ENCODE measurements around the gene PTPN13.

Gene PTPN13

DNA sequence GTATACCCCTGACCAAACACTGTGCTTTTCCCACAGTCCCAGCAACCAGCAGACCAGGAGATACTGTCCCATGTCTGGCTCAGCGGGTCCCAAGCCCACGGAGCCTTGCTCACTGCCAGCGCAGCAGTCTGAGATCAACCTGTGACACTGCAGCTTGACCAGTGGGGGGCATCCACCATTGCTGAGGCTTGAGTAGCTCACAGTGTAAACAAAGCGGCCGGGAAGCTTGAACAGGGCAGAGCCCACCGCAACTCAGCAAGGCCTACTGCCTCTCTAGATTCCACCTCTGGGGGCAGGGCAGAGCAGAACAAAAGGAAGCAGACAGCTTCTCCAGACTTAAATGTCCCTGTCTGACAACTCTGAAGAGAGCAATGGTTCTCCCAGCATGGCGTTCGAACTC lies 197.0 kb downstream of the PTPN13 start:
- no peaks in the 10 kb centered on the region for H3K27me3 Mint-ChIP-seq
- DNase-seq = no peak
- peaks cover 1 to 12% of the 10 kb centered on the region in 2 donors for H3K9me3 Mint-ChIP-seq
- no peak overlapping the region for H3K27ac Mint-ChIP-seq
- ATAC-seq (replicated peaks) = no peak
- H3K4me1 Mint-ChIP-seq (ENCODE audit: low read depth in 2 of 2) = no peaks in the 10 kb centered on the region
- no peak overlapping the region for H3K4me3 Mint-ChIP-seq
- peaks cover 9% of the 10 kb centered on the region for H3K36me3 Mint-ChIP-seq (ENCODE audit: insufficient read depth)

GRCh38 chr4:86809809-86810208 lies 215.7 kb downstream of the PTPN13 start:
- no peaks in the 10 kb centered on the region for H3K27me3 Mint-ChIP-seq
- peaks cover 27% of the 10 kb centered on the region for H3K36me3 Mint-ChIP-seq (ENCODE audit: insufficient read depth)
- H3K27ac Mint-ChIP-seq = no peak overlapping the region
- H3K4me1 Mint-ChIP-seq (ENCODE audit: low read depth in 2 of 2) = no peaks in the 10 kb centered on the region
- ATAC-seq (replicated peaks) (no peak), DNase-seq (no peak)
- no peak overlapping the region for H3K4me3 Mint-ChIP-seq
- no peaks in the 10 kb centered on the region for H3K9me3 Mint-ChIP-seq

DNA sequence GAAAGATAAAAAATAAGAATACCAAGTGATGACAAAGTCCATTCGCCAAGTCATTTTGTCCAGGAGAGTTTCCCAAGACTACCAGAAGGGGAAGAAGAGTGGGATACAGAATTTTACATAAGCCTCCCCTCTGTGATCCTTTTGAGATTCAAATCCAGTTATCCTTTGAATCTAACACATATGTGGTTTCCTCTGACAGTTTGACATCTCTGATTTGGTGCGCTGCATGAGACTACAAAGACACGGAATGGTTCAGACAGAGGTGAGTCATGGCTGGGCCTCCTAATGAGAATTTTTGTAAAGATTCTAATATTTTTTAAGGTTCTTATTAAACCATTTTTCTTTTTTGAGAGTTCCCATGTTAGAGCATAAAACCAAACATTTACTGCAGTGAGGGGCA lies 216.7 kb downstream of the PTPN13 start:
- peaks cover 25% of the 10 kb centered on the region for H3K36me3 Mint-ChIP-seq (ENCODE audit: insufficient read depth)
- no peaks in the 10 kb centered on the region for H3K4me1 Mint-ChIP-seq (ENCODE audit: low read depth in 2 of 2)
- DNase-seq (no peak), ATAC-seq (replicated peaks) (no peak)
- no peak overlapping the region for H3K27ac Mint-ChIP-seq
- H3K9me3 Mint-ChIP-seq = no peaks in the 10 kb centered on the region
- H3K4me3 Mint-ChIP-seq = no peak overlapping the region
- H3K27me3 Mint-ChIP-seq = no peaks in the 10 kb centered on the region

GRCh38 chr4:86815653-86816052 lies 221.5 kb downstream of the PTPN13 start:
- peaks cover 18% of the 10 kb centered on the region for H3K36me3 Mint-ChIP-seq (ENCODE audit: insufficient read depth)
- H3K27me3 Mint-ChIP-seq = no peaks in the 10 kb centered on the region
- DNase-seq (no peak), ATAC-seq (replicated peaks) (no peak)
- H3K4me3 Mint-ChIP-seq = no peak overlapping the region
- H3K9me3 Mint-ChIP-seq = peaks cover 0 to 3% of the 10 kb centered on the region in 2 donors
- no peak overlapping the region for H3K27ac Mint-ChIP-seq
- no peaks in the 10 kb centered on the region for H3K4me1 Mint-ChIP-seq (ENCODE audit: low read depth in 2 of 2)

DNA sequence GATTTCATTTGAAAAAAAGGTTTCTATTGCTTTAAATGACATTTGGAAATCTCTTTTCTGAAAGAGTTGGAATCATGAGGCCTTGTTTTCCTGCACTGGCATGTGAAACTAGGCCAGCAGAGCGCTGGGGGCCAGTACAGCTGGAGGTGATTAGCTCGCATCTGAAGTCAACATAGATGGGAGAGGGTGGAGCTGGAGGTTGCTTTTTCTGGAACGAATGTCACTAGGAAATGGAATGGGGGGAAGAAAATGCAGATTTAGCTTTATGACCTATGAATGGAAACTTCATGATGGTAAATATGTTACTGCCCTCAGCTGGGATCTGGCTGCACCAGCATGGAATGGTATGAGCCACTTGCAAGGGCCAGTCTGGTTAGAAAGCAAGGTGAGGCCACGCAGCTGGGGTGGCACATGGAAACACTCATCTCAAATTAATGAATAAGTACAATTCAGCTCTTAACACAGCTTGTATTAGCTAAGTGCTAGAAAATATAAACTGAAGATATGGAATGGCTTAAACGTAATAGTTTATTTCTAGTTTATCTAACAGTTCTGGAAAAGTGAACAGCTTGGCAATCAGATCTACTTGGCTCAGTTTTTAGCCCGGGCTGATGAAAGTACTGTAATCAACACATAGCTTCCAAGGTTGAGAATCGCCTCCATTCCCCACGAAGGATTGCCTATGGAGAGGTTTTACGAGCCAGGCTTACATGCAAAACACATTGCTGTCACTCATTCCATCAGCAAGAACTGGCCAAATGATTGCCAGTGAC lies 222.6 kb downstream of the PTPN13 start:
- H3K27ac Mint-ChIP-seq = no peak overlapping the region
- ATAC-seq (replicated peaks) = no peak
- H3K4me1 Mint-ChIP-seq (ENCODE audit: low read depth in 2 of 2) = no peaks in the 10 kb centered on the region
- peaks cover 16% of the 10 kb centered on the region for H3K36me3 Mint-ChIP-seq (ENCODE audit: insufficient read depth)
- peaks cover 0 to 3% of the 10 kb centered on the region in 2 donors for H3K9me3 Mint-ChIP-seq
- no peak overlapping the region for H3K4me3 Mint-ChIP-seq
- no peak for DNase-seq
- no peaks in the 10 kb centered on the region for H3K27me3 Mint-ChIP-seq

DNA sequence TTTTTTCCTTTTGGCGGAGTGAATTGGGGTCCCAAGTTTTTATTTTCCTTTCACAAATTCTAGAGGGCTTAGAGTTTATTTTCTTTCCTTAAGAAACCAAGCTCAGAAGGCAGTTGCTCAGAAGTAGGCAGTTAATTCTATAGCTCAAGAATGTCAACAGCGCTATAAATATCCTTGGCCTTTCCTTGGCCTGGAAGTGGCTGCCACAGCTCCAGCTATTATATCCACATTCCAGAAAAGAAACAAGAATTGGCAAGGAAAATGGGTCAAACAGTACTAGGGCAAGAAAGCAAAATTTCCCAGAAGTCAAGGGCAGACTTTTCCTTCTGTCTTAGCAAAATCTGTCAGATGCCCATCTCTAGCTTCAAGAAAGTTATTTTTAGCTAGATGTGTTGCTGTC lies 224.1 kb downstream of the PTPN13 start:
- DNase-seq (no peak), ATAC-seq (replicated peaks) (no peak)
- Mint-ChIP-seq H3K36me3 (ENCODE audit: insufficient read depth) (peaks cover 10% of the 10 kb centered on the region), H3K27ac (no peak overlapping the region), H3K9me3 (peaks cover 0 to 3% of the 10 kb centered on the region in 2 donors), H3K4me3 (no peak overlapping the region), H3K27me3 (no peaks in the 10 kb centered on the region), H3K4me1 (ENCODE audit: low read depth in 2 of 2) (no peaks in the 10 kb centered on the region)

GRCh38 chr4:86818841-86819240 lies 224.7 kb downstream of the PTPN13 start:
- H3K27ac Mint-ChIP-seq = no peak overlapping the region
- no peaks in the 10 kb centered on the region for H3K27me3 Mint-ChIP-seq
- H3K9me3 Mint-ChIP-seq = peaks cover 0 to 3% of the 10 kb centered on the region in 2 donors
- H3K36me3 Mint-ChIP-seq (ENCODE audit: insufficient read depth) = peaks cover 4% of the 10 kb centered on the region
- no peak for DNase-seq
- no peak overlapping the region for H3K4me3 Mint-ChIP-seq
- H3K4me1 Mint-ChIP-seq (ENCODE audit: low read depth in 2 of 2) = no peaks in the 10 kb centered on the region
- ATAC-seq (replicated peaks) = no peak

GRCh38 chr4:86819561-86819960 lies 225.4 kb downstream of the PTPN13 start:
- H3K27me3 Mint-ChIP-seq = no peaks in the 10 kb centered on the region
- ATAC-seq (replicated peaks) (no peak), DNase-seq (no peak)
- H3K27ac Mint-ChIP-seq = no peak overlapping the region
- H3K4me3 Mint-ChIP-seq = no peak overlapping the region
- no peaks in the 10 kb centered on the region for H3K36me3 Mint-ChIP-seq (ENCODE audit: insufficient read depth)
- no peaks in the 10 kb centered on the region for H3K4me1 Mint-ChIP-seq (ENCODE audit: low read depth in 2 of 2)
- peaks cover 0 to 3% of the 10 kb centered on the region in 2 donors for H3K9me3 Mint-ChIP-seq

GRCh38 chr4:86821151-86821550 lies 227.0 kb downstream of the PTPN13 start:
- no peaks in the 10 kb centered on the region for H3K36me3 Mint-ChIP-seq (ENCODE audit: insufficient read depth)
- peaks cover 0 to 2% of the 10 kb centered on the region in 2 donors for H3K9me3 Mint-ChIP-seq
- H3K27ac Mint-ChIP-seq = no peak overlapping the region
- no peak overlapping the region for H3K4me3 Mint-ChIP-seq
- DNase-seq = no peak
- ATAC-seq (replicated peaks) = no peak
- H3K27me3 Mint-ChIP-seq = no peaks in the 10 kb centered on the region
- no peaks in the 10 kb centered on the region for H3K4me1 Mint-ChIP-seq (ENCODE audit: low read depth in 2 of 2)

DNA sequence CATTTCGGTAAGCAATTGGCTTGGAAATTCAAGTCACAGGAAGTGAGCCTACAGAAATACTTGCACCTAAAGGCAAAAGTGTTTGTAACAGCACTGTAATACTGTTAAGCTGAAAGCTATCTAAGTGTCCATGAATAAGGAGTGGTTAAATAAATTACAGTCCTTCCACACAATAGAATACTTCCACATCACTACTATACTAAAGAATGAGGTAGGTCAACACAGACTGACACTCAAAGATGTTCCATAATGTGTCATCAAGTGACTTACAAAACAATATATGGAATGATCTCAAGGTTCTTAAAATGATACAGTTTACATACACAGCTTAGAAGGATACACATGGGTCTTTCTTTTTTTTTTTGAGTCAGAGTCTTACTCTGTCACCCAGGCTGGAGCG lies 228.0 kb downstream of the PTPN13 start:
- Mint-ChIP-seq H3K4me1 (ENCODE audit: low read depth in 2 of 2) (no peaks in the 10 kb centered on the region), H3K27ac (no peak overlapping the region), H3K27me3 (no peaks in the 10 kb centered on the region), H3K9me3 (peaks cover 0 to 2% of the 10 kb centered on the region in 2 donors), H3K4me3 (no peak overlapping the region), H3K36me3 (ENCODE audit: insufficient read depth) (no peaks in the 10 kb centered on the region)
- ATAC-seq (replicated peaks) = no peak
- no peak for DNase-seq

- Mint-ChIP-seq H3K4me1 (ENCODE audit: low read depth in 2 of 2) (no peaks in the 10 kb centered on the region), H3K27me3 (peaks cover 4 to 10% of the 10 kb centered on the region in 2 donors), H3K9me3 (no peaks in the 10 kb centered on the region), H3K4me3 (no peak overlapping the region), H3K27ac (no peak overlapping the region), H3K36me3 (ENCODE audit: insufficient read depth) (no peaks in the 10 kb centered on the region)
- DNase-seq (no peak), ATAC-seq (replicated peaks) (no peak)
Observed at GRCh38 chr4:86825511-86825910, 231.4 kb downstream of the PTPN13 start.

DNA sequence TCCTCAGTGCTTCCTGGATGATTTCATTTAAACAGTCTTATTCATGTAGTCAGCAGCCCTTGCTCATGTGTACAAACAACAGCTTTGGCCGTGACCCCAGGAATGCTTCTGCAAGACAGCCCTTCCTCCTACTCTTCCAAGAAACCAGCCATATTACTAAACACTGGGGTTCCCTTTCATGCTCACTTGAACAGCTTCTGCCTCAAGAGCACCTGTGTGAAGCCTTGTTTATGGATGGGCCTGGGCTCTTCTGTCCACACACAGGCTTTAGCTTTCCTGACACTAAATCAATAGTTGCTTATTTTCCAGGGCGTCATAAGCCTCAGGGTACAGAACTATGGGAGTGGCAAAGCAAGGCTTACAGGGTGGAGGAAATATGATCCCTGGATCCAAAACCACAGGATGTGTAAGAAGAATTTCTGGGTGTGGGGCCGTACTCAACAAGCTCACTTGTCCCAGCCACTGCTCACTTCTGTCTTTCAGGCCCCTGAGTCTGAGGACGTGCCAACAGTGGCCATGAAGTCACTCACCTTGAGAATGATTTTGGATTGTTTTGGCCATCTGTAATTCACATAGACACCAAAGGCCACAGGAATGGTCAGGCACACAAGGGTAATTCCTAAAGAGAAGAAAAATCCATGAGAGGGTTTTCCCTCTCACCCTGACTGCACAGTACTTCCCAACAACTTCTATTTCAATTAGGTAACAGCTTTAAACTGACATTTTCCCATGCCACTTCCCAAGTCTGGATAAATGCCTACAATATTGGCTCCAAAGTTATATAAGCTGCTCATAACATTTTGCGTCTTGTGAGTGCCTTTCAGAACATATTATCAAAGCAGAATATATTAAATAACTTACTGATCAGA lies 237.4 kb downstream of the PTPN13 start:
- Mint-ChIP-seq H3K9me3 (no peaks in the 10 kb centered on the region), H3K36me3 (ENCODE audit: insufficient read depth) (no peaks in the 10 kb centered on the region), H3K4me1 (ENCODE audit: low read depth in 2 of 2) (peaks cover 0 to 2% of the 10 kb centered on the region in 2 donors), H3K27me3 (peaks cover 4 to 15% of the 10 kb centered on the region in 2 donors), H3K27ac (no peak overlapping the region), H3K4me3 (no peak overlapping the region)
- ATAC-seq (replicated peaks) = no peak
- no peak for DNase-seq

GRCh38 chr4:86833615-86834014 lies 239.5 kb downstream of the PTPN13 start:
- Mint-ChIP-seq H3K4me3 (no peak overlapping the region), H3K27ac (no peak overlapping the region), H3K36me3 (ENCODE audit: insufficient read depth) (no peaks in the 10 kb centered on the region), H3K9me3 (no peaks in the 10 kb centered on the region), H3K27me3 (peaks cover under 1 to 16% of the 10 kb centered on the region in 2 donors), H3K4me1 (ENCODE audit: low read depth in 2 of 2) (peaks cover 0 to 2% of the 10 kb centered on the region in 2 donors)
- ATAC-seq (replicated peaks) (no peak), DNase-seq (no peak)

GRCh38 chr4:86834901-86835300 lies 240.8 kb downstream of the PTPN13 start:
- no peak for DNase-seq
- H3K9me3 Mint-ChIP-seq = no peaks in the 10 kb centered on the region
- H3K36me3 Mint-ChIP-seq (ENCODE audit: insufficient read depth) = no peaks in the 10 kb centered on the region
- H3K4me1 Mint-ChIP-seq (ENCODE audit: low read depth in 2 of 2) = peaks cover 0 to 2% of the 10 kb centered on the region in 2 donors
- ATAC-seq (replicated peaks) = no peak
- H3K27ac Mint-ChIP-seq = no peak overlapping the region
- no peak overlapping the region for H3K4me3 Mint-ChIP-seq
- peaks cover 0 to 12% of the 10 kb centered on the region in 2 donors for H3K27me3 Mint-ChIP-seq
